GM18507 (cell line): ENCODE results near the gene CDK1.
A peak's percentile ranks its signal among the peaks of the same experiment; 100 is the strongest.
"Not testable (repeated sequence)": the region's sequence is repeated elsewhere in the genome, so short reads cannot be mapped to it uniquely, and the experiment has no call there.

Experiments used
- DNase-seq: peaks from one replicate; pipeline ENCODE4 v3.0.0; 2011; ENCODE audit warnings: low read depth; ENCODE audit not compliant: insufficient read length; ENCODE audit errors: extremely low spot score
- FAIRE-seq: peaks from 2 replicates; lab custom pipeline; 2011; peaks lifted over from hg19 to GRCh38; lab: Jason Lieb, UNC

Gene CDK1

DNA sequence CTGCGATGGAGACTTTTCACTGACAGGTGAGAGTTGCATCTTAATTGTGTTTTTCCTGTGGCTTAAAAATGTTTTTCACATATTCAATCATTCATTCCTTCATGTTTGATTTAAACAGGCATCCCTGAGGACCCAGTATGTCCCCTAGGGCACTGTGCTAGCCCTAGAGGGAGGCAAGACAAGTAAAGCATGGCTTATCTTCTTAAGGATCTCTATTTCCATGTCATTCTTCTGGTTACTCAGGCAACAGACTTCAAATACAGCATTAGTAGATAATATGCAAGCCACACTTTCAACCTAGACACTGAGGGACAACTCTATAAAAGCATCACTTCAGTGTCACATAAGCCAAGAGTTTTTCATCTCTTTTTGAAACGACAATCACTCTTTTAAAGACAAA, 29.2 kb downstream of the CDK1 start:
- DNase-seq: no peak
- FAIRE-seq: no peak

DNA sequence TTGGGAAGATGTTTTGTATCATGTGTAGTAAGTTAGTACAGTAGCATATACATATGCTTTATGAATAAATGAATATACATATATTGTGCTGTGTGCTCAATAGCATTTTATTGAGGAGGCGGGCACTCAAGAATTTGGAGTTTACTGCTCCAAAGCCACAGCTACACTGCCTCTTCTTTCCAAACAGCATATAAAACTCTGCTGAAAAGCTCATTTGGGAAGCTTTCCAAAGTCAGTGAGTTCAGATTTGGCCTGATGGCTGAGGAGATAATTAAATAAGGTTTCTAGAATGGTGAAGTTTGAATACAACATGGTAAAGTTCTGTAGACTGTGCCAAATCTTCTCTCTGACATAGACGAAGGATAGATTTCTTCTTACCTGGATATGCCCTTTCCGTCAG, 29.8 kb downstream of the CDK1 start:
- DNase-seq (no peak), FAIRE-seq (no peak)

DNA sequence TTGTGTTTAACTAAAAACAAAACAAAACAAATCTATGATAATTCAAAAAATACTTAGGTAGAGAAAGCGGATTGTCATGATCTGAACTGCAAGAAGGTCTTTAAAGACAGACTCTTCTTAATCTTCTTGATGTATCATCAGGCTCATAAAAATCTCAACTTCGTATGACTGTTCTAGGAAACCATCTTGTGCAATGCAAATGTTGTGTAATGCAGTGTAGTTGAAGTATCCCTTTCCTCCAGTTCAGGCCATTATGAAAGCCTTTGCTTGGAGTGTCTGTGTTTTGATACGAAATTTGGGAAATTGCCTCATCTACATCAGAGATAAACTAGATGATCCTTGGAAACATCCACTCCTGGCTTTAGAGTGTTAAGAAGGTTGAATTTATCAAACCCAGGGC, 30.9 kb downstream of the CDK1 start:
- no peak for DNase-seq

DNA sequence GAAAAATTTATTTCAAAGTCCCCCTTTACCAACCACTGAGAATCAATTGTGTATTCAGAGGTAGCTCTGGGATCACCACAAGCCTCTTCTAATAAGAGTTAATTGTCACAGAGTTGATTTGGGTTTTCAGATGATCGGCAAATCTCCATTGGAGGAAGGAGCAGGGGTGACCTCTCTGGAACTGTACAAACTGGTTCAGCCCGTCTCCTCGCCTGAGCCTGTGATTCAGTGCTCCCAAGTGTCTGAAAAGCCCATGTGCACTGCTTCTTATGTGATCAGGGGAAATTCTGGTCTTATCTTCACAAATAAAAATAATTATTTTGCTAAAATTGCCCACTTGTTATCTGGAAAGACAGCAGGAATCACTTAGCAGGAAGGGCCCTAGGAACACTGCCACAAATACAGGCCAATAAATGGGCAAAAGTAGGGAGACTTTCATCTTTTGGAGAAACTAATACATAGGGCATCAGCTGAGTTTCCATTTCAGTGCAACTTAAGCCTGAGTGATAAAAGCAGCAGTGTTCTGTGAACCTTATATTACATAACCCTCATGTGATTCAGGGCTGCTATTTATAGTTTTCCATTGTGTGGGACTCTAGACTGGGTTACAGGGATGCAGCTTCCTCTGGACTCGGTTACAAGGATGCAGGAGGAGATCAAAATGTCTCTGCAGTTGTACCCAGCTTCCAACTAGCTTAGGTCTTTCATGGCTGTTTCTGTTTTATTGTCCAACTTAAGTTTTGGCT, 32.3 kb downstream of the CDK1 start:
- no peak for FAIRE-seq
- DNase-seq: no peak

More for the DNA sequence above, 30.9 kb downstream of the CDK1 start:
- FAIRE-seq: no peak

DNA sequence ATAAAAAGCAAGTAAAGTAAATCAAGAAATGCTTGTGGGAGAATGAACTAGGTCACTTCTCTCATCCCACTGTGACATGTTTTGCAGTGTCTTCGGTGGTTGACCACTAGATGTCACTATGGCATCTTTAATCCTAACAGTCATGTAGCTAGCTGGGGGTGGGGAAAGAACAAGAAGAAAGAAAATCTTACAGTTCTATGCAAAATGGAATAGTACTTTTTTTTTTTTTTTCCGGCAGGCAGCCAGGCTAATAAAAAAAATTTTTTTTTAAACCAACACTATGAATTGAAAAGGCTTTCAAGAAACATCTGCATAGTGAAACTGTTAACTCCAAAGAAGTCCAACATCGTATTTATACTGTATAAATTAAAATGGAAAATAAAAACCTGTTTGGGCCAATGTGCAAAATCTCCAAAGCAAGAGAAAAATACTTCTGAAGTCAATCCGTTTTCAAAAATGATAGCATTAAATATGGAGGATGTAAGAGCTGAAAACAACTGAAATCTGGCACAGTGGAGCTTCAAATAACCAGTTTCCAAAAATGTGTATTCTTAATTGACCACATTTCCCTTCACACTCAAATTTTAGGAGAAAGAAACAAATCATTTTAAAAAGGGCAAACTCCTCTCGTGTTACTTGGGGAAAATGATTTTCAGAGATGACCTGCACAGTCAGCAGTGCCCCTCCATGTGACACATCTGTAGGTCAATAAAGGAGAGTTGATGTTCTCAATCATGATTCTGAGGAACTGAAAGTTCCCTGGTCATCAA, 38.5 kb downstream of the CDK1 start:
- FAIRE-seq: peak; percentile 87
- DNase-seq: peak; percentile 53

DNA sequence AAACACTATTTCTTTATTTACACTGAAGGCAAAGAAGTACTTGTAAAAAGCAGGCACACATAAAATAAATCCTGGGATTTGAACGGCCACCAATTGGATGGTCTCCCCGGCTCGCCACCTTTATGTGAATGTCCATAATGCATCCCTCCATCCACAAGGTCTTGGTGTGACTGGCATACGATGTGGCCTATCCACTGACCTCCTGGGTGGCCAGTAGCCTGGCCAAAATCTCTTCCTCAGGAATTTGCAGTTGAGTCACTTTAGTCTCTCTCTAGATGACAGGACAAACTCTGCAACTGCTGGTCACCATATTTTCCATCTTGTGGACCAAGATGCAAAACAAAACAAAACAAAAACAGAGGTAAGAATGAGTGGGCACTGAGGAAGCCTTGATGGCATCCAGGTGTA, 39.1 kb downstream of the CDK1 start:
- no peak for DNase-seq
- FAIRE-seq: no peak

DNA sequence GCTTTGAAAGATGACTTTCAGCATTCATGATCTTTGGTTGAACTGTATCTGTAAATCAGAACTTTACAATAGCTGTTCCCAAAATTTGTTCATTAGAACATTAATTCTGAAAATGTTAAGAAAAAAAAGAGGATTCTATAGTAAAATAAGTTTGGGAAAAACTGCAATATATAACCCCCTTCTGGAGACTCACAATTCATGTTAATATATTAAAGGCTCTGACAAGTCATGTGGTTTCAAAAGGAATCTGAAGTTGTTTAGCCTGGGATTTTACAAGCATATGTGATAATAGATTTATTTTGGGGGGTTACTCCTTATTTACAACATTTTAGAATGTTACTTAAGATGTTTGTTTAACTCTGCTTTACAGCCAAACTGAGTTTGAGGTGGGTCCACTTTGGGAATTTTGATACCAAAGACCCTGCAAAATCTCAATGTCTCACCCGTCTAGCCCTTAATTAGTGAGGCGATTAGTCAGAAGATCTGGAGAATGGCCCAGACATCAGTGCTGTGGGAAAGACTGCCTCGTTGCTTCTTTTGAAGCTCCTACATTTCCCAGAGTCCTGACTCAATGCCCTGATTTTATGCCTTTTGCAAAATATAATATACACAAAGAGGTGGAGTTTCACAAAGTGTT, 40.0 kb downstream of the CDK1 start:
- no peak for DNase-seq
- no peak for FAIRE-seq

- FAIRE-seq (no peak), DNase-seq (no peak)
Observed at GRCh38 chr10:60819271-60819670, 41.0 kb downstream of the CDK1 start.

DNA sequence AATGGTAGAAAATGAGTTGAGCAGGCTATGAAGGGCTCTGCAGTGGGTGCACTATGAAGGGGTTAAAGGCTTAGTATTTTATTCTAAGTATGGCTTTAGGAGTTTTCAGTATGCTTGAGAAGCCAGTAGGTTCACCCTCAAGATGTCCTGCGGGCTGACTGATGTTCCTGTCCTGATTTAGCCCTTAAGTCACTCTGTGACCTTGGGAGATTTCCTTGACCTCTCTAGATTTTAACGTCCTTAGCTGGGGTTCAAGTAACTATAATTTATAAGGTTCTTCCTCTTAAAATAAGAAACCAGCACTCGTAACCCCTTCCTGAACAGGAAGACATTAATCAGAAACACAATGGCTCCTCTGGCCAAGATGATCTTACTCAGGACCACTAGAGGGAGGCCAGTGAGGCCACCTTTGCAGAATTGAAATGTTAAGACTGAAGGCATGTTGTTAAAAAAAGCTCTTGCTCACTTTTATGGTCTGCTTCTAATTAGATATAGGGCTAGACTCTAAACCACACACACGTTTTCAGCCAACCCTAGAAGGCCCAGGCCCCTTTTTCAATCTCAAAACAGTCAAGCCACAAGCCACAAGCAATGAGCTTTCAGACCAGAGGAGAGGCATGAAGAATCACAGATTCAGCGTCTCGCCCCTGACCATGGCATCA, 41.9 kb downstream of the CDK1 start:
- DNase-seq: no peak

GRCh38 chr10:60821656-60822055, 43.4 kb downstream of the CDK1 start:
- DNase-seq: no peak
- no peak for FAIRE-seq

More for the DNA sequence above, 41.9 kb downstream of the CDK1 start:
- FAIRE-seq: no peak

DNA sequence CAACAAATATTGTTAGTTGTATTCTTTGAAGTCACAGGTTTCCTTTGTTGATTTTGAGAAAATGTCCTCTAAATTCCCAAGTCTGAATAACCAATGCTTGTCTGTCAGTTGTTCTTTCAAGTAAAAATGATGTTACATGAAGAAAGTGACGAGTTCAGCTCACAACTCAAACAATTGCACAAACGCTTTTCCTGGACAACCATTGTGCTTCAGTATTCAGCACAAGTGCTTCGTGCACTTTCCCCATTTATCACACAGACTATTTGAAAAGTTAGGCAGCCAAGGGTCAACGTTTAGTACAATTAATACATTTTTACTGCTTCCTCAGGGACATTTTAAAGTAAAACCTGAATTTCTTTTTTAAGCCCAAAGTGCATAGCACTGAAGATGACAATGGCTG, 44.5 kb downstream of the CDK1 start:
- DNase-seq (no peak), FAIRE-seq (no peak)

DNA sequence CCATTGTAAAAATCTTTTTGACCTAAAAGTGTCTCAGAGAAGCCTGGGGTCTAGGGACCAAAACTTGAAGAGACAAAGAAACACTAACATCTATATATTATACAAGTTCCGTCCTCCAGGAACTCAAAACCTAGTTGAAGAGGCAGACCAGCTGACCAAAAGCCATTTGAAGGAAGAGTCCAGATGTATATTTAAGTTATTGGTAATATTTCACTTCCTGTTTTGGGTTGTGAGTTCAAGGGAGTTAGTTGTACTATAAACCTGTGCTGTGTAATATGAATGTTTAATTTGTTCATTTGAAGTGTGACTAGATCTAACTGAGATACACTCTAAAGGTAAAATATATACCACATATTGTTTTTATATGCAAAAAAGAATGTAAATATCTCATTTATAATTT, 45.0 kb downstream of the CDK1 start:
- FAIRE-seq: no peak
- no peak for DNase-seq

DNA sequence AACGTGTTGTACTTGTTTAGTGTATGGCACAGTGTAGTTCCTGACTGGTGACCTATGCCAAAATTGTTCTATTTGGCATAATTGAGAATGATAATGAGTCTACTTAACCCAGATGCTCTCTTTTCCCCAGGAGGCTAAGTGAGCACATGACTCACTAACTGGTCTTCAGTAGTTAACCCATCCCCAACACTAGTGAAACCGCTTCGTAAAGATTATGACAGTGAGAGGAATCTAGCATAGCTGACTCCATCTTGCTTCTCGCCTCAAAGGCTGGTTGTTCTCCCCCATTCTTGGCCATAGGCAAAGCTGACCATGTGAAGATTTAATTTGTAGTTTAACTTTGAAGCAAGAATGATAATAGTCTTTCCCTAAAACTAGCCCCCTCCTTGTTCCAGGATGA, 47.2 kb downstream of the CDK1 start:
- DNase-seq (no peak), FAIRE-seq (no peak)

DNA sequence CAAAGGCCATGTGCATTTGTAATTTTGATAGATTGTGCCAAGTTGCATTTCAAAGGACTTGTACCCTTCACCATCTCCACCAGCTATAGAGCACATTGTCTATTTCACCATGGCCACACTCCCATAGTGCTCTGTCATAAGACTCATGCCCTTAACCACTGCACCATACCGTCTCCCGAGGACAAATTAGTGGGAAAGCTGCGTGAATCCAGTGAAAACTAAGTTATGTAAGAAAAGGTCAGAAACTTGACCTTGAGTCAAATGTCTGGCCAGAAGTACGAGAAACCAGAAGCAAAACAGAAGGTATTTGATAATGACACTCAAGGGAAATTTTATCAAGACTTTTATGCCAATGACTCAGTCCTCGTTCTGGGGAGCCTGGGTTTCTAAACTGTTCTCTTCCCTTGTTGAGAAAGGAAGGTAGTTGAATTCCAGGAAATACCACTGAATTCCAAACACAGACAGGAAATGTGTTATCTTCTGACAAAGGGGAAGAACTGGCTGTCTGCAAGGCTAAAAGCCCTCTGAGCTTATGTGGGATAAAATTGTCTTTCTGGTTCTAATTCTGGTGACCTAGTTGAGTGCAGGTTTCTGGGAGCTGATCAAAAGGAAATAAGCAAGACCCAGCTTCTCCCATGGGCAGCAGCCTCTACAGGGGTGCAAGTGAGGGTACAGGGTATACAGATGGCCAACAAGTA, 49.7 kb downstream of the CDK1 start:
- no peak for FAIRE-seq
- DNase-seq: no peak

DNA sequence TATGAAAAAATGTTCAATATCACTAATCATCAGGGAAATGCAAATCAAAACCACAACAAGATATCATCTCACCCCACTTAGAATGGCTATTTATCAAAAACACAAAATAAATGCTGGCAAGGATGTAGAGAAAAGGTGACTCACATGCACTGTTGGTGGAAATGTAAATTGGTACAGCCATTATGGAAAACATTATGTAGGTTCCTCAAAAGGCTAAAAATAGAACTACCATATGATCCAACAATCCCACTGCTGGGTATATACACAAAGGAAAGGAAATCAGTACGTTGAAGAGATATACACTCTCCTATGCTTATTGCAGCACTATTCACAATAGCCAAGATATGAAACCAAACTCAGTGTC, 50.2 kb downstream of the CDK1 start:
- no peak for FAIRE-seq
- DNase-seq: no peak

GRCh38 chr10:60832136-60832535, 53.9 kb downstream of the CDK1 start:
- DNase-seq, FAIRE-seq: not testable (repeated sequence)

GRCh38 chr10:60834401-60834800, 56.1 kb downstream of the CDK1 start:
- no peak for FAIRE-seq
- no peak for DNase-seq

DNA sequence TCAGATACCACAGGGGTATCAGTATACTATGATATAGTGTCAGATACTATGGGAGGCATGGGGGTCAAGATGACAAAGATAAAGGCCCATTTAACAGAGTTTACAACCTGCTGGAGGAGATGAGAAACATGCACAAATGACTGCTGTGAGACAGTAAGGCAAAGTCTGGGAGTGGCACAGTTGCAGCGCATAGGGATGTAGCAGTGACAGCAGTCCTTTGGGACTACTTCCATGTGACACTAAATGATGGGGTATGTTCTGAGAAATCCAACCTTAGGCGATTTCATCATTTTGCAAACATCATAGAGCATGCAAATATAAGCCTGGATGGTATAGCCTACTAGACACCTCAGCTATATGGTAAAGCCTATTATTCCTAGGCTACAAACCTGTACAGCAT, 56.8 kb downstream of the CDK1 start:
- no peak for FAIRE-seq
- no peak for DNase-seq

- not testable (repeated sequence) for DNase-seq, FAIRE-seq
Observed at GRCh38 chr10:60841227-60841626, 62.9 kb downstream of the CDK1 start.

GRCh38 chr10:60842694-60843093, 64.4 kb downstream of the CDK1 start:
- DNase-seq: no peak
- no peak for FAIRE-seq
